ENCODE results near the gene SLC4A7.
"Not testable (repeated sequence)": the region's sequence is repeated elsewhere in the genome, so short reads cannot be mapped to it uniquely, and the experiment has no call there.

SLC4A7 gene

DNA sequence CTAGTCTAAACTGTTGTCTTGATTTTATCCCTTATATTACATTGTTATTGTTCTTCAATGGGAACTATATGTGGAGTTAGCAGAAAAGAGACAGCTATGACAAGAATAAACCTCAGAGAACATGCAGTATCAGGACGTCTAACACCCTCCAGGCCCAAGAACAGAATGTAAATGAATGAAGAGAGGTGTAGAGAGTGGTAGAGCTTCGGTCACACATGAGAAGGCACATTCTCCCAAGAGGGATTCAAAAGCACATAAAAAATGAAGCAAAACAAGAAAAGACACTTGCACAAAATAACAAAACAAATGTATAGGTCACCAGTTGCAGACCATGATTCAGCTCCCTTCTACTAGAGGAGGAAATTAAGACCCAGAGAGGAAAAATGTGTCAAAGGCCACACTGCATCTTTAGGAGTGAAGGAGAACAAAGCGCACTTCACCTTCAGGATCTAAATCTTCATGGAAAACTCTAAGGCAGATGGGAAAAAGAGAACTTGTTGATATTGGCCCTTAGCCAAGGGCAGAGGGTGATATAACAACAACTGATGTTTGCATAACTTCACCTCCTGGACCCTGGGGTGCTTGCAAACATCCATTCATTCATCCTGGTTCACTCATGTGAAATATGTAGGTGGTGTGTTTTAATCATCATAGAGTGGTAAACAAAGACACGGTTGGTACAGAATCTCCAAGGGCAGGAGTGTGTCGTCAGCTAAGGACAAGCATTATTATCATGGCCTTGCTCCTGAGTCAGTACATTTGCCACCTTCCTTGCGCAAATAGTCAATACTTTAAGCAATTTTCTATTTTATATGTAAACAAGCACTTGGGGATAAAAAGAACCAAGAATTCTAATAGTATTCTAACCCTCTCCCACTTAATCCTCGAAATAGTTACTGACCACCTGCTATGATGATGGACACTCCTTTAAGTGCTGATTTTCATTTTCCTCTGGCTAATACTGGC is 123.8 kb downstream of the SLC4A7 start:
- DNase-seq (ENCODE audit: low read depth in 3 of 3) = no peak

DNA sequence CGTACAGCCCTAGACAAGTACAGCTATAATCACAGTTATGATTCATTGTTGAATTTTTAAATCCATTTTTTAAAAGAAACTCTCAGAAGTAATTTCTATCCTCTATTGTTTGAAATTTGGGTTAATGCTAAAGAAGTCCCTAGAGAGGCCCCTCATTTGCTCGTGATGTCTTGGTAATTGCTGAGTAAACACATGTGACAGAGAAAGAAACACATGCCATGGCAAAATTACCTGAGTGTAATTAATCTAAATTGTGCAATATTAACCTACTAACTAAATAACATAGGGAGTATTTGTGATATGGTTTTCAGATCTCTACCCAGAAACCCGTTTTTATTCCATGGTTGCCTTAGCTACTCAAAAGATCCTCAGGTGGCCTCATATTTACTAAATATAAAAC is 125.8 kb downstream of the SLC4A7 start:
- no peak for DNase-seq (ENCODE audit: low read depth in 3 of 3)

DNA sequence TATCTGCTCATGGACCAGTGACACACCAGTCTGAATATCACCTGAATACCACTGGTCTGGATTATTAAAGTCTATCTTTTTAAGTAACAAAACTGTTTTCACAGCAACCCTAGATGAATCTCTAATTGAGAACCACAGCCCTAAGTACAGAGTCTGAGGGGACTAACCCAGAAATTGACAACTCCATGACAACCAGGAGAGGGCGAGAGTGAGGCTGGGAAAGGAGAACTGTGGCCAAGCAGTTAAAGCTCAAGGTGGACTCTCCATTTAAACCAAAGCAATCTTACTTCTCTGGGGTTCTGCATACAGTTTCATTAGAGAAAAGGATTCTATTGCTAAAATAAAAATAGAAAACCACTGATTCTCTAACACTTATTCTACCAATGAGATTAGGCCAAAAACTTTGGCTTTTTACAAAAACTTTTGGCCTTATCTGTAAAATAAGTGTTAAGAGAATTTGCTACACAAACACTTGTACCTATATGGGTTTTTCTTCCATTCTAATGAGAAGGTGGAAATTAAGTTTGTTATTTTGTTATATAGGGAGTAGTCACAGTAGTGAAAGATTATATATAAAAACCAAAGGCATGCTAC is 126.4 kb downstream of the SLC4A7 start:
- peak in 2 of 3 donors; percentile 22 to 55 for DNase-seq (ENCODE audit: low read depth in 3 of 3)

DNA sequence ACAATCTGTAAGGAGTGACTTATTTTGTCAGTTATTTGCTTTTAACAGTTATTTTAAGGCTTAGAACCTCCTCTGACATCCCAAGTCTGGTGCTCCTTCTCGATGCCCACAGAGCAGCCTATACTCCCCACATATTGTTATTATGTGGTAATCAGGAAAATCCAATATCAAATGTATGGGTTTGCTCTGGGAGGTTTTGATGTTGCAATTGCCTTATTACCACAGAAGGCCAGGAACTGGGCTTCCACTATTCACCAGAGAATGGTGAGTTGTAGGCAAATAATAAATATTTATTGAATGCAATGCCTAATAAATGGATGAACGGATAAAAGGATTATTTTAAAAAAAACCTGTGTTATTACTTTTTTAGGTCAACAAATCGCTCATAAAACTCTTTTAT is 127.2 kb downstream of the SLC4A7 start:
- DNase-seq (ENCODE audit: low read depth in 3 of 3) = no peak

DNA sequence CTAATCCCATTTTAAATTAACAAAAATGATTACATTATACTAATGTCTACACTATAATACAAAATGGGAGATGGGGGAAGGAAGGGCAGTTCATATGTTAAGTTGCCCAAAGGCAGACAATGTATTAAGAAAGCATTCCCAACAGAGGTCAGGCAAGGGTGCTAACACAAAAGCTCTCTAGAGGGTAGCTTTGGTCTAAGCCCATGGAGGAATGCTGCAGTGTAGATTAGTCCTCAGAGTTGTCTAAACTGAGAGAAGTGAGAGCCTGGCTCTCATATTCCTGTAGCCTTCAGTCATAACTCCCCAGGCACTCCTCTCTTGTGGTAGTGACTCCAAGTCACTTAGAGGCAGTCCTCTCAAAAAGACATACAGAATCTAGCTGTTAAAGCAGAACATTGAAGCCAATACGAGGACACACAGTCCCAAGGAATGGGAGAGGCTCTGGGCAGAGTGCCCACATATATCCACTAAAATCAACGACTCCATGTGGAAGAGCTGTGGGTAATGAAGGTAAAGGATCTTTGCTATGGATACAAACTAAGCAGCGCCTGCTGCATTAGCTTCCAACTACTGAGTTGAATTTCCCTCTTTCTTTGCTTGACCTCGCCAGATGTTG is 129.5 kb downstream of the SLC4A7 start:
- no peak for DNase-seq (ENCODE audit: low read depth in 3 of 3)

DNA sequence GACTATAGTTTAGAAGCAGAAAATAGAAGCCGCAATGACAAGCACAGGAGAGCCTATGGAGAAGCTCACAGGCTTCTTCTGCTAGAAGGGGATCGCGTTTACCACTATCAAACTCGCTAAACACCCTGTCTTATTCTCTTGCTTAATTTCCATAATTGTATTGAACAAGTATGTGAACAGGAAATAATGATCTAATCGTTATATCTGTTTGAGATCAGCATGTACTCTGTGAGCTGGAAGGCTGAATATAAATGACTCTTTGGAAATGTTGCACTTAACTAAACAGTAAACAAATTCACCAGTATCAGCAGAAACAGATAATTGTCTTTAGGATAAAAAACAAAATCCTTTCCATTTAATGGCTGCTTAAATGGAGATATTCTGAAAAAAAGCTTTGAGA is 130.0 kb downstream of the SLC4A7 start:
- DNase-seq (ENCODE audit: low read depth in 3 of 3) = no peak

DNA sequence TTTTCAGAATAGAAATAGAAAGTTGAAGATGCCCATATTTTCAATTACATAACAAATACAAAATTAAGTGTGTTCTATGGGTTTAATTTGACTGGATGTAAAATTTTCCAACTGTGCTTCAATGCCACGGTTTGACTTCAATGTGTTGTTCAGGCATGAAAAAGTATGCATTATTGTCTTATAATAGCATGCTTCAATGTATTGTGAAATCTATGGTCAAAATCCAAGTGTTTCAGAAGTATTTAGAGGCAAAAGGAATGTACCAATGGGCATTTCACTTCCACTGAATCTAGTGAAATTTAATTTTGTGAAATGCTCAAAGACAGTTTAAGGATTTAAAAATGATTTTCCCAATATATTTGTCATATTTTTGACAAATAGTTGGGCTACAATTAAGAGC is 131.0 kb downstream of the SLC4A7 start:
- DNase-seq (ENCODE audit: low read depth in 3 of 3) = no peak

DNA sequence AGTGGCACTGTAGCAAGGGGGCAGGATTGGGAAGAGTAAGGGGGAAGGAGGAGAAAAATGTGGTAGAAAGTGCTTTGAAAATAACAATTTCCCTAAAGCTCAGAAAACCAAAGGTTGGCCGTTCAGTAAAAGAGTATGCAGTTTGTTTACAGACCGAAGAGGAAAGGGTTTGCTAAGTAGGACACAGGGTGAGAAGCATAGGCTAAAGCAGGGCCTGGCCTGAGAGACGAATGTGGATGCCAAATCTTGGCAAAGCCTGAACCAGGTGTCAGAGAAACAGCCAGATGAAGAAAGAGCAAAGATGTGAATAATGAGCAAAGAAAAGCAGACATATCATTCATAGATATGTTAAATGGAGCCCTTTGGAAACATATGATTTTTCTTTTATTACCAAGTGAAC is 132.1 kb downstream of the SLC4A7 start:
- DNase-seq (ENCODE audit: low read depth in 3 of 3) = no peak

DNA sequence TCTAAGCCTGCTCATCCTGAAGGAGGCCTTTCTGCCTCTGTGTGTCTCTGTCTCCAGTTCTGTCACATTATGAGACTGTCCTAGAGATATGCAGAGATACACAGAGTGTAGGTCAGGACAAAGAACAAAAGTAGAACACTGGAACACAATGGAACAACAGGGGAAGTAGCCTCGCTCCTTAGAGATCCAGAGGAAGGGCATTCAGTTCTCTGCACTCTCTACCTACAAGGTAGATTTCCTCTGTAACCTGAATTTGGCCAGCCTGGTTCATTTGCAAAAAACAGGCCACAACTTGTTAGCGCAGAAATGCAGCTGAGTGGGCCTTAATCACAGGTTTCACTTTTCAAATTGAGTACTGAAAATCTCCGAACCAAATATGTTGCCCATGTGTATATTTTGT is 134.4 kb downstream of the SLC4A7 start:
- DNase-seq (ENCODE audit: low read depth in 3 of 3) = no peak

DNA sequence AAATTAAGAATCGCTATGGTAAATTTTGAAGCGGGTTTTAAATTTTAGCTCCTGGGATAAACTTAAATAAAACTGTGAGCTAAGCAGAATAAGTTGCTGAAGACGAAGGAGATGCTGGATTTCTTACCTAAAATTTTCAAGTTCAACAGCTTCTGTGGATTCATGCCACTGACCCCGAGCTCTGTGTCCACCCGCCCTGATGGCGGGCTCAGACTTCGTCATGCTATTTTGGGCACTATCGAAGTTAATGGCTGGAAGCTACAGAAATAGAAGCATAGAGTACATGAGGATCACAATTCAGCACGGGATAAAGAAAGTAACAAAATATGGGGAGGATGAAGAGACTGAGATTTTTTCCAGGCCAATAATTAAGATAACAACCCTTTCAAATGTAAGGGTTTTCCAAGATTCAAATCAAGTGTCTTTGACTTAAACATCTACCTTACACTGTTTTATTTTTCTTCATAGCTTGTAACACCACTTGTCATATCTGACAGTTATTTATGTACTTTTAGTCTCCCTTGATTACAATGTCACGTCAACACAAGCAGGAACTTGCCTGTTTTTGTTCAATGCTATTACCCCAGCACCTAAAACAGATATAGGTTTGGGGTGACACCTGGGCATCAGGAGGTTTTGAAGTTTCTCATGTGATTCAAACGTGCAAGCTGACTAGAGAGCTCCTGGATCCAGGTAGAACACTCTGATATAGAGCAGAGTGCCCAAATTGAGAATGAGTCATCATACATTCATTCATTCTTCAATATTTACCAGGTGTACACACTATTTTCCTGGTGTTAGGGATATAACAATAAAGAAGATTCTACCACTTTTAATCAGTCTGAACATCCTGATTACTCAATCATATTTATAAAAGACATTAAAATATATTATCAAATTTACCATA is 138.0 kb downstream of the SLC4A7 start:
- no peak for DNase-seq (ENCODE audit: low read depth in 3 of 3)

DNA sequence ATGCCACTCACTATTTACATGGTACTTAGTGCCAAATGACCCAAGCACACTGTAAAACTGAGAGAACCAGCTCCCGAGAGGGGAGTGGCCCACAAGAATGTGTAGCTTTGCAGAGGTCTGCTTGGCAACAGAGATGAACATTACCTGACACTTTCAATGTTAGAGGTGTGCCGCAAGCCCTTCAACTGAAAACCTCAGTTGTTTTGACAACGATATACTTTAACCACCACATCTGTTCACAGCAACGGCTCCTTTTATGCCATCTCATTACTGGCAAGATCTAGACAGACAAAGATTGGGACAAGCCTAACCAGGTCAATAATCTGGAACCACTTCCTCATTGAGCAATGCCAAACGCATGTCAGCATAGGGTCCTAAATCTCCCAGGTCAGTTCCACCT is 138.7 kb downstream of the SLC4A7 start:
- no peak for DNase-seq (ENCODE audit: low read depth in 3 of 3)

DNA sequence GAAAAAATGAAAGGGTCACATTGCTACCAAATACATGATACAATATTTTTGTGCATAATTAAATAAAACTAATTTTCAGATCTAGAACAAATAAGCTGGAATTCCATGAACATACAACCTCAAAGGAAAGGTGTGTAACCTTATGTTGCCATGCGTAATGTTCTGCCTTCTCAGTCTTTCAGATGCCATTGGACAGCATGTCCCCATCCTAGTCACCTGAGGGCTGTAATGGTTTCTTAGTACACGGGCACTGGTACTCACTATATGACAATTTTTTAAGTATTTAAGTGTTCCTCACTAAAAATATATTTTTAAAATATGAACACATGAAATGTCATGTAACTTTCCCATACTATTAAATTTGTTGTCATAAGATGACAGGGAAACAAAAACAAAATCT is 139.1 kb downstream of the SLC4A7 start:
- no peak for DNase-seq (ENCODE audit: low read depth in 3 of 3)

DNA sequence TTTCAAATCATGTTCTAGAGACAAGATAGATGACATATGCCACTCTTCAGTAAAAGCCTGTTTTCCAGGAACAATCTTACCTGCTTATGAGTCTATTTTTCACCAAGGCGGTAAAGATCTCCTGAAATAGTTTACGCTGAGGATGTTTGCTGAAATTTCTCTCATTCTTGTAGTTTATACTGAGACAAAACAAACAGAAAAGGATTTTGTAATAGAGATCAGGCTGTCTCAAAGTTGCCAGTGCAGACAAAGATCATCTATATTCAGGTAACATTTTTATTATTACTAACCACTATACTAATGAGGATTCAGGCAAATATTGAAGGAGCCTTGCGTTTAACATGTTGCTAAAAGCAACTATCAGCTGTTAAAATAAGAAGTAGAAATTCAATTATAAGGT is 140.0 kb downstream of the SLC4A7 start:
- DNase-seq (ENCODE audit: low read depth in 3 of 3) = no peak

DNA sequence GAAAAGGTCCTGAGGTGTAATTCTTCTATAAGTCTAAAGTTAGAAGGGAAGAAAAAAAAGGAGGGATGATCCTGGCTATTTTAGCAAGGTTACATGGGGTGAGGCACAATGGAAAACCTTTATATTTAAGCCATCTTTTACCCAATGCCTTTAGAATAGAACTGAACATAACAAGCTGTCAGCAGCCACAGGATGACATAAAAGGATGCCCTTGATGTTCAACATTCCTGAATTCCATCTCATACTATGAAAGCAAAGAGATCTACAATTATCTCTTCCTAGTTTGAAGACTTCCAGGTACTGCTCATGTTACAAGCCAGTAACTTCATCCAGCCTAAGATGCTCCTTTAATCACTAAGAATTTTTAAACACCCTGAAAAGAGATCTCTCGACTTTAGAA is 141.9 kb downstream of the SLC4A7 start:
- DNase-seq (ENCODE audit: low read depth in 3 of 3) = no peak

DNA sequence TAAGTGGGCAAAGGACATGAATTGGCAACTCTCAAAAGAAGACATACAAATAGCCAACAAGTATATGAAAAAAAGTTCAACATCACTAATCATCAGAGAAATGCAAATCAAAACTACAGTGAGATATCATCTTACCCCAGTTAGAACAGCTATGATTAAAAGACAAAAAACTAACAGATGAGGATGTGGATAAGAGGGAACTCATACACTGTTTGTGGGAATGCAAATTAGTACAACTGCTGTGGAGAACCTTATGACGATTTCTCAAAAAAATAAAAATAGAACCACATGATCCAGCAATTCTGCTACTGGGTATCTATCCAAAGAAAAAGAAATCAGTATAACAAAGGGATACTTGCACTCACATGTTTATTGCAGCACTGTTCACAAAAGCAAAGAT is 143.7 kb downstream of the SLC4A7 start:
- no peak for DNase-seq (ENCODE audit: low read depth in 3 of 3)

DNA sequence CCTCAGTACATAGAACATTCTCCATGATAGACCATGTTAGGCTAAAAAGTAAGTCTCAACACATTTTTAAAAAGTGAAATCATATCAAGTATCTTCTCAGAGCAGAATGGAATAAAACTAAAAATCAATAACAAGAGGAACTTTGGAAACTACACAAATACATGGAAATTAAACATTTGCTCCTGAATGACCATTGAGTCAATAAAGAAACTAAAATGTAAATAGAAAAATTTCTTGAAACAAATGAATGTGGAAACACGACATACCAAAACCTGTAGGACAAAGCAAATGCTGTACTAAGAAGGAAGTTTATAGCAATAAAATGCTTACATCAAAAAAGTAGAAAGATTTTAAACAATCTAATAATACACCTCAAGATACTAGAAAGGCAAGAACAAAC is 148.6 kb downstream of the SLC4A7 start:
- no peak for DNase-seq (ENCODE audit: low read depth in 3 of 3)

DNA sequence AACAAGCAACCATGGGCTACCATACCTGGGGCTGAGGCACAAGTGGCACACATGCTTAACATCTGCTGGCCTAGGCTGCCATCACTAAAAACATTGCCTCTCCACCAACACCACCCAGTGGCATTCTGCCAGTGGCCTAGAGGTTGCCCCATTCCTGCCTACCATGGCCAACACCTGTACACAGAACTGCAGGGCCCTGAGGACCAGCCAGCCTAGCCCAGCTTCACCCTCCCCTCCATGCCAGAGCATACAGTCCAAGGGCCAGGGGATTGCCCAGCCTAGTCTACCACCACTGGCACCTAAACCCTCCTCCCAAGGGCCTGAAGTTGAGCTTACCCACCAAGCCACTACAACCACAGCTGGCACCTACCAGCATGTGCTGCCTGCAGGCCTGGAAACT is 150.3 kb downstream of the SLC4A7 start:
- no peak for DNase-seq (ENCODE audit: low read depth in 3 of 3)

DNA sequence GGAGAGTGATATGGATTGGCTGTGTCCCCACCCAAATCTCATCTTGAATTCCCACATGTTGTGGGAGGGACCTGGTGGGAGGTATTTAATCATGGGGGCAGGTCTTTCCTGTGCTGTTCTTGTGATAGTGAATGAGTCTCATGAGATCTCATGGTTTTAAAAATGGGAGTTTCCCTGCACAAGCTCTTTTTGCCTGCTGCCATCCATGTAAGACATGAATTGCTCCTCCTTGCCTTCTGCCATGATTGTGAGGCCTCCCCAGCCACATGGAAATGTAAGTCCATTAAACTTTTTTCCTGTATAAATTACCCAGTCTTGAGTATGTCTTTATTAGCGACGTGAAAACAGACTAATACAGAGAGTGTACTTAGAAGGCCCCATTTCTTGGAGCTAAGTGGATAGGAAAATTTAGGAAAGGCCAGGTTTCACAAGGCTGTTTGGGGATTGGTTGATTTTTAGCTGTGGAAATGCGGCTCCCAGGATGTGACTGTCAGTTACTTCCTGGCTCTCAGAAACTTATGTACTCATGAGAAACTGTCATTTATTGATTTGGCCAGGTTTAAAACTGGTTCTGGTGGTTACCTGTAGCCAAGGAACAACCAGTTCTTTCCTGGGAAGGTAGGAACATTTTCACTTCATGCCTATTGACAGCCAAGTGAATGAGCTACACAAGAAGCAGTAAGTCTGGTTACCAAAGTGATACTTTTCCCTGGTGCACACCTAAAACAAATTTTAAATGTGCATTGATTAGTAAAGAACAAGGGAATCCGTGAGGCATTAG is 155.0 kb downstream of the SLC4A7 start:
- DNase-seq (ENCODE audit: low read depth in 3 of 3) = not testable (repeated sequence)

DNA sequence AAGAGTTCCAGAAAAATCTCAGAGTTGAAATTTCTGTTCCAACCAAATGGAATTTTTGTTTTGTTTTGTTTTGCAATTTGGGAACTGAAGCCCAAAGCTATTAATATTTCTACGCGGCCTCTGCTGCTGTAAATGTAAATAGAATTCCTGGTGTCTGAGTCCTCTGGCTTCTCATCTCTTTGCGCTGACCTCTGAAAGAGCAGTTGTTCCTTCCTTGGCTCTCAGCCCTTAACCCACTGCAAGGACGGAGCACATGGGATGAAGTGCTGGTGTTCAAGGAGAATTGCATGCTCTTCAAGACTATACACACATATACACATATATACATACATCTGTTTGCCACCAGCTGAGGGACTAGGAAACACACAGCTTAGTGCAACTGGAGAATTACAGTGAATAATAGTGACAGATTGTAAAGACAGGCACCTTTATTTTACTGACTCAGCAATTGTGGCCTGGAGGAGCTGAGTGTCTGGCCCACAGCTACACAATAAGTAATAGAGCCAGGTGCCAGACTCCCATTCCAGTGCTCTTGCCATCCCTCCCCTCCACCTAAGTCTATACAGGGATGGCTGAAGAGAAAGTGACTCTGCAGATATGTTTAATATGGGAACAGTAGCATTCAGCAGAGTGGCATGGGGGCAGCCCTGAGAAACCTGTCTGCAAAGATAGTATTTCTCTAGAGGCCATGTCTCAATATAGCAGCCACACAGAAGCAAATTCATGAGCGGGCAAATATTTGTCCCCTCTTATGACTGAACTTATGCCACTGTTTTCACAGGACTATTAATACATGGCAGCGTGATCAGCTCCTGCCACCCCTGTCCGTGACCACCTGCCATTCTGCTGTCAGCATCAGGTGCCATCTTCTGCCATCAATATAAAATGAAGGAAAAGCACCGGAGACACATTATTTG is 157.3 kb downstream of the SLC4A7 start:
- DNase-seq (ENCODE audit: low read depth in 3 of 3) = no peak

DNA sequence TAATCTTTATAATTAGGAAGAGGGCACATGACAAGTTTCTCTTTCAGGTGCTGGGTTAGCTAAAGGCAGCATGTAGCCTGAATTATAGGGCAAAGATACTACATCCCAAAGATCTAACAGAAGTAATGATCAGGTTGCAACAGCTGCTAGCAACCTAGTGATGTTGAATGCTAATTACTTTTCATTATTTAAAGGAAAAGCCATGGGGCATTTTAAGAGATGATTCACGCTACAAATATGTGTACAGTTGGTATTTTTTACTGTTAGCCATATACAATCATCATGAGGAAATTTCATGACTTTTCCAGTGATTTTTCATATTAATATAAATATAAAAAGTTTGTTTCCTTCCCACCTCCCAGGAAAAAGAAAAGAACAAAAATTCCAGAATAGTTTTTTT is 158.0 kb downstream of the SLC4A7 start:
- no peak for DNase-seq (ENCODE audit: low read depth in 3 of 3)
